CD4-positive, CD25-positive, alpha-beta regulatory T cell (primary cell): ENCODE results near the gene KRT33A. TPM values are rescaled to one million over a fixed set of nuclear protein-coding genes. Genes with fewer than 3 reads are reported as not detected.

Experiments
- polyA plus RNA-seq, 4 donors: library from polyadenylated mRNA; unstranded; fragments of 300-500 nt; fragmentation: Illumina TruSeq; gene quantifications; one replicate each; pipeline ENCODE4 v1.2.3, GENCODE V29; 2021
- total RNA-seq: library from RNA; stranded (reverse); gene quantifications from one replicate; pipeline ENCODE4 v1.2.3, GENCODE V29; 2022

The KRT33A gene
- total and polyA plus RNA-seq, 5 donors from 2014 or later, result not detected

Other genes with a start within 250 kb of the KRT33A start
Only the 30 nearest of the 34 such genes appear.
- gene KRTAP4-12, start 226.6 kb downstream of the KRT33A start, total RNA-seq, result not detected
- not detected for gene KRTAP4-12, start 226.6 kb downstream of the KRT33A start, polyA plus RNA-seq
- gene KRTAP4-6, start 210.3 kb downstream of the KRT33A start, total RNA-seq, result not detected
- gene KRTAP4-6, start 210.3 kb downstream of the KRT33A start, polyA plus RNA-seq, result not detected
- gene KRTAP4-5, start 201.0 kb downstream of the KRT33A start, total RNA-seq, result not detected
- not detected for gene KRTAP4-5, start 201.0 kb downstream of the KRT33A start, polyA plus RNA-seq
- not detected for gene KRTAP4-4, start 190.1 kb downstream of the KRT33A start, total RNA-seq
- not detected for gene KRTAP4-4, start 190.1 kb downstream of the KRT33A start, polyA plus RNA-seq
- not detected for gene KRTAP4-3, start 182.6 kb downstream of the KRT33A start, total RNA-seq
- gene KRTAP4-3, start 182.6 kb downstream of the KRT33A start, polyA plus RNA-seq, result not detected
- not detected for gene KRTAP4-2, start 172.6 kb downstream of the KRT33A start, total RNA-seq
- not detected for gene KRTAP4-2, start 172.6 kb downstream of the KRT33A start, polyA plus RNA-seq
- gene KRTAP4-1, start 165.9 kb downstream of the KRT33A start, total RNA-seq, result not detected
- gene KRTAP4-1, start 165.9 kb downstream of the KRT33A start, polyA plus RNA-seq, result not detected
- gene KRTAP9-1, start 160.9 kb downstream of the KRT33A start, total RNA-seq, result not detected
- gene KRTAP9-1, start 160.9 kb downstream of the KRT33A start, polyA plus RNA-seq, result not detected
- not detected for gene KRTAP9-2, start 124.2 kb downstream of the KRT33A start, total RNA-seq
- not detected for gene KRTAP9-2, start 124.2 kb downstream of the KRT33A start, polyA plus RNA-seq
- gene KRTAP9-3, start 118.4 kb downstream of the KRT33A start, total RNA-seq, result not detected
- gene KRTAP9-3, start 118.4 kb downstream of the KRT33A start, polyA plus RNA-seq, result not detected
- not detected for gene KRTAP9-8, start 112.8 kb downstream of the KRT33A start, total RNA-seq
- not detected for gene KRTAP9-8, start 112.8 kb downstream of the KRT33A start, polyA plus RNA-seq
- gene KRTAP9-4, start 101.1 kb downstream of the KRT33A start, total RNA-seq, result not detected
- not detected for gene KRTAP9-4, start 101.1 kb downstream of the KRT33A start, polyA plus RNA-seq
- gene KRTAP9-9, start 95.4 kb downstream of the KRT33A start, total RNA-seq, result not detected
- gene KRTAP9-9, start 95.4 kb downstream of the KRT33A start, polyA plus RNA-seq, result not detected
- not detected for gene KRTAP9-6, start 85.5 kb downstream of the KRT33A start, total RNA-seq
- gene KRTAP9-6, start 85.5 kb downstream of the KRT33A start, polyA plus RNA-seq, result not detected
- gene KRTAP9-7, start 75.1 kb downstream of the KRT33A start, total RNA-seq, result not detected
- not detected for gene KRTAP9-7, start 75.1 kb downstream of the KRT33A start, polyA plus RNA-seq
- not detected for gene KRTAP29-1, start 48.0 kb downstream of the KRT33A start, total RNA-seq
- gene KRTAP29-1, start 48.0 kb downstream of the KRT33A start, polyA plus RNA-seq, result under 1 TPM in 1 of 4 donors, not detected in 3; 0.63 TPM
- gene KRTAP16-1, start 41.5 kb downstream of the KRT33A start, total RNA-seq, result 0.42 TPM
- under 1 TPM in 1 of 4 donors, not detected in 3; 0.17 TPM for gene KRTAP16-1, start 41.5 kb downstream of the KRT33A start, polyA plus RNA-seq
- not detected for gene KRTAP17-1, start 35.1 kb downstream of the KRT33A start, total RNA-seq
- not detected for gene KRTAP17-1, start 35.1 kb downstream of the KRT33A start, polyA plus RNA-seq
- not detected for gene KRT33B, start 19.0 kb upstream of the KRT33A start, total RNA-seq
- not detected for gene KRT33B, start 19.0 kb upstream of the KRT33A start, polyA plus RNA-seq
- gene KRT34, start 31.5 kb upstream of the KRT33A start, total RNA-seq, result not detected
- gene KRT34, start 31.5 kb upstream of the KRT33A start, polyA plus RNA-seq, result not detected
- not detected for gene KRT31, start 46.8 kb upstream of the KRT33A start, total RNA-seq
- not detected for gene KRT31, start 46.8 kb upstream of the KRT33A start, polyA plus RNA-seq
- not detected for gene KRT37, start 73.8 kb upstream of the KRT33A start, total RNA-seq
- gene KRT37, start 73.8 kb upstream of the KRT33A start, polyA plus RNA-seq, result not detected
- gene KRT38, start 90.2 kb upstream of the KRT33A start, total RNA-seq, result not detected
- gene KRT38, start 90.2 kb upstream of the KRT33A start, polyA plus RNA-seq, result not detected
- gene KRT32, start 116.6 kb upstream of the KRT33A start, total RNA-seq, result not detected
- not detected for gene KRT32, start 116.6 kb upstream of the KRT33A start, polyA plus RNA-seq
- gene KRT35, start 130.3 kb upstream of the KRT33A start, total RNA-seq, result not detected
- not detected for gene KRT35, start 130.3 kb upstream of the KRT33A start, polyA plus RNA-seq
- not detected for gene KRT36, start 139.1 kb upstream of the KRT33A start, total RNA-seq
- not detected for gene KRT36, start 139.1 kb upstream of the KRT33A start, polyA plus RNA-seq
- not detected for gene KRT13, start 154.8 kb upstream of the KRT33A start, total RNA-seq
- gene KRT13, start 154.8 kb upstream of the KRT33A start, polyA plus RNA-seq, result not detected
- gene KRT15, start 168.1 kb upstream of the KRT33A start, total RNA-seq, result not detected
- gene KRT15, start 168.1 kb upstream of the KRT33A start, polyA plus RNA-seq, result not detected
- not detected for gene KRT19, start 177.5 kb upstream of the KRT33A start, total RNA-seq
- gene KRT19, start 177.5 kb upstream of the KRT33A start, polyA plus RNA-seq, result not detected
- not detected for gene KRT9, start 221.2 kb upstream of the KRT33A start, total RNA-seq
- not detected for gene KRT9, start 221.2 kb upstream of the KRT33A start, polyA plus RNA-seq